GM12878 (cell line): ENCODE measurements around the gene SPINK9. TPM values are rescaled to one million over a fixed set of nuclear protein-coding genes. Genes with fewer than 3 reads are reported as not detected.
A peak's percentile ranks its signal among the peaks of the same experiment; 100 is the strongest.

Experiments used
- EZH2 ChIP-seq: IDR thresholded peaks from 2 replicates; pipeline ENCODE4 v1.6.1; 2012; ENCODE audit warnings: low read depth, mild to moderate bottlenecking, control low read depth, inconsistent platforms, low read length, borderline replicate concordance; ENCODE audit not compliant: control insufficient read depth
- HCFC1 ChIP-seq: fragments of 150-350 bp; IDR thresholded peaks from 2 replicates; pipeline ENCODE4 v1.6.1; 2014; ENCODE audit warnings: low read length
- HDGF ChIP-seq: fragments of 450-650 bp; IDR thresholded peaks from 2 replicates; pipeline ENCODE4 v1.6.1; 2016; ENCODE audit warnings: antibody characterized with exemption
- IKZF2 ChIP-seq, 2 experiments: fragments of 450-650 bp; IDR thresholded peaks; 2 replicates each; pipeline ENCODE4 v1.6.1; 2017; ENCODE audit warnings: mild to moderate bottlenecking in 2 of 2, moderate library complexity in 2 of 2
- KLF5 ChIP-seq: fragments of 450-650 bp; IDR thresholded peaks from 2 replicates; pipeline ENCODE4 v1.6.1; 2014; ENCODE audit warnings: mild to moderate bottlenecking; ENCODE audit not compliant: partially characterized antibody
- MYB ChIP-seq: fragments of 150-350 bp; IDR thresholded peaks from 2 replicates; pipeline ENCODE4 v1.6.1; 2014; ENCODE audit warnings: mild to moderate bottlenecking, low read depth, low read length, borderline replicate concordance
- NFYB ChIP-seq: IDR thresholded peaks from 2 replicates; pipeline ENCODE4 v1.6.1; 2011; ENCODE audit warnings: low read depth, mild to moderate bottlenecking, low read length, improper control_type of control experiment, moderate library complexity; ENCODE audit not compliant: insufficient read depth
- PAX5 ChIP-seq: IDR thresholded peaks from 2 replicates; pipeline ENCODE4 v1.6.1; 2011; ENCODE audit warnings: low read depth, low read length, borderline replicate concordance
- POLR2A ChIP-seq: IDR thresholded peaks from 2 replicates; pipeline ENCODE4 v1.6.1; 2011; ENCODE audit warnings: low read depth, mild to moderate bottlenecking, low read length
- POLR2AphosphoS5 ChIP-seq: IDR thresholded peaks from 2 replicates; pipeline ENCODE4 v1.6.1; 2011; ENCODE audit warnings: mild to moderate bottlenecking, low read length, inconsistent platforms
- RFX5 ChIP-seq: IDR thresholded peaks from 2 replicates; pipeline ENCODE4 v1.6.1; 2011; ENCODE audit warnings: low read depth, low read length, improper control_type of control experiment
- TARDBP ChIP-seq: IDR thresholded peaks from 2 replicates; pipeline ENCODE4 v1.6.1; 2016; ENCODE audit warnings: borderline replicate concordance
- ZNF207 ChIP-seq: fragments of 450-650 bp; IDR thresholded peaks from 2 replicates; pipeline ENCODE4 v1.6.1; 2014; ENCODE audit warnings: antibody characterized with exemption, mild to moderate bottlenecking, borderline replicate concordance
- polyA plus RNA-seq, 11 experiments: library from polyadenylated mRNA; depleted of rRNA in 4 of 11; unstranded in 6 of 11; stranded (reverse) in 5 of 11; fragments of >200 nt; fragmentation: Nextera tagmentation in 4 of 11; fragmentation: Illumina TruSeq in 1 of 11; extraction: Ambion mirVana in 4 of 11; extraction: Trizol in 1 of 11; gene quantifications; 1 replicate in 1 of 11; 2 replicates in 10 of 11; pipeline versions ENCODE4 v1.2.1 to v1.2.3, GENCODE V29; 2011 to 2016; ENCODE audit warnings: inconsistent platforms in 2 of 11, missing spikeins in 2 of 11, low read depth in 1 of 11
- total RNA-seq, 4 experiments: library from RNA; depleted of rRNA in 3 of 4; stranded (reverse); fragments of >200 nt in 3 of 4; fragmentation: Illumina TruSeq in 1 of 4; extraction: Trizol in 1 of 4; gene quantifications; 2 replicates each; pipeline versions ENCODE4 v1.2.1 to v1.2.3, GENCODE V29; 2013 to 2021
- TF ChIP-seq, protein P1 (sequence below): fragments of 450-650 bp; IDR thresholded peaks from 2 replicates; pipeline ENCODE4 v1.6.1; 2017; ENCODE audit warnings: mild to moderate bottlenecking, moderate library complexity
- TF ChIP-seq, protein P2 (sequence below): fragments of 450-650 bp; IDR thresholded peaks from 2 replicates; pipeline ENCODE4 v1.6.1; 2017; ENCODE audit warnings: mild to moderate bottlenecking
- TF ChIP-seq, protein P3 (sequence below): fragments of 450-650 bp; conservative IDR thresholded peaks from 2 replicates; pipeline ENCODE4 v1.6.1; 2017; ENCODE audit warnings: mild to moderate bottlenecking, moderate library complexity
- TF ChIP-seq, protein P4 (sequence below): fragments of 450-650 bp; IDR thresholded peaks from 2 replicates; pipeline ENCODE4 v1.6.1; 2018; ENCODE audit warnings: borderline replicate concordance, mild to moderate bottlenecking; ENCODE audit not compliant: partially characterized antibody
- TF ChIP-seq, protein P5 (sequence below): IDR thresholded peaks from 2 replicates; pipeline ENCODE4 v1.6.1; 2011; ENCODE audit warnings: low read depth, low read length, improper control_type of control experiment, borderline replicate concordance

The SPINK9 gene
- total and polyA plus RNA-seq, 10 of the 15 experiments (the other 5 are each of a cell fraction or from before 2014, with no cell fraction given) = not detected

DNA sequence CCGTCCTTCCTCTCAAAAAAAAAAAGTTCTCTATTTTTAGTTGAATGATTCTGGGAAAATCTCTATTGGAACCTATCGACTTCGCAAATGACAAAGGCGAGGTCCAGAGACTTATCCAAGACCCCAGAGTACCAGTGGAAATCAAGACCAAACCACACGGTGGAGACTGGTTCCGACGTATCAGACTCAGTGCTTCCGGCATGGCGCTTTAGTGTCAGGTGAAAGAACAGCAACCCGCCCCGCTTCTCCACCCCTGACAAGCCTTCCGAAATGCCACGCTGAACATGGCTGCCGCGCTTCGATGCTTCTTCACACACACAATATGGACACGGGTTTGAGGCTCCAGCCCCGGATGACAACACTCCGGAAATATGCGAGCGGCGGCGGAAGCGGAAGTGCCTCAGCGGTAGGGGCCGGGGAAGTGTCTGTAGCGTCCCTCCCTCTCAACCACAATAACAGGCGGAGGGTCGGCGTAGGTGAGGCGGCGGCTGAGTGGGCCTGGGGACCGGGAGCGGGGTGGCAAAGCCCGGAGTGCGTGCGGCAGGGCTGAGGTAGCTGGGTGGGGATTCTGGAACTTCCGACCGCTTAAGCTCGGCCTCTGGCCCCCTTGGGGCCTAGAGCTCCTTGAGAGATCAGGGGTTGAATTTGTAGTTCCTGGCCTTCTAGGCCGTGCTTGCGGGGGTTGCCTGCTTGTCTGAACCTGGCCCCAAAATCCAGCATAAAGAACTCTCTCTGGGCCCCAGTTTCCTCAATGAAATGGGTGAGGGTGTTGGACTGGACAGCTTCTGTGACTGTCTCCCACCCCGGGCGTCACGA is 48.4 kb downstream of the SPINK9 start, which contains the start of gene FBXO38 (continued):
- TF ChIP-seq, protein P1, sequence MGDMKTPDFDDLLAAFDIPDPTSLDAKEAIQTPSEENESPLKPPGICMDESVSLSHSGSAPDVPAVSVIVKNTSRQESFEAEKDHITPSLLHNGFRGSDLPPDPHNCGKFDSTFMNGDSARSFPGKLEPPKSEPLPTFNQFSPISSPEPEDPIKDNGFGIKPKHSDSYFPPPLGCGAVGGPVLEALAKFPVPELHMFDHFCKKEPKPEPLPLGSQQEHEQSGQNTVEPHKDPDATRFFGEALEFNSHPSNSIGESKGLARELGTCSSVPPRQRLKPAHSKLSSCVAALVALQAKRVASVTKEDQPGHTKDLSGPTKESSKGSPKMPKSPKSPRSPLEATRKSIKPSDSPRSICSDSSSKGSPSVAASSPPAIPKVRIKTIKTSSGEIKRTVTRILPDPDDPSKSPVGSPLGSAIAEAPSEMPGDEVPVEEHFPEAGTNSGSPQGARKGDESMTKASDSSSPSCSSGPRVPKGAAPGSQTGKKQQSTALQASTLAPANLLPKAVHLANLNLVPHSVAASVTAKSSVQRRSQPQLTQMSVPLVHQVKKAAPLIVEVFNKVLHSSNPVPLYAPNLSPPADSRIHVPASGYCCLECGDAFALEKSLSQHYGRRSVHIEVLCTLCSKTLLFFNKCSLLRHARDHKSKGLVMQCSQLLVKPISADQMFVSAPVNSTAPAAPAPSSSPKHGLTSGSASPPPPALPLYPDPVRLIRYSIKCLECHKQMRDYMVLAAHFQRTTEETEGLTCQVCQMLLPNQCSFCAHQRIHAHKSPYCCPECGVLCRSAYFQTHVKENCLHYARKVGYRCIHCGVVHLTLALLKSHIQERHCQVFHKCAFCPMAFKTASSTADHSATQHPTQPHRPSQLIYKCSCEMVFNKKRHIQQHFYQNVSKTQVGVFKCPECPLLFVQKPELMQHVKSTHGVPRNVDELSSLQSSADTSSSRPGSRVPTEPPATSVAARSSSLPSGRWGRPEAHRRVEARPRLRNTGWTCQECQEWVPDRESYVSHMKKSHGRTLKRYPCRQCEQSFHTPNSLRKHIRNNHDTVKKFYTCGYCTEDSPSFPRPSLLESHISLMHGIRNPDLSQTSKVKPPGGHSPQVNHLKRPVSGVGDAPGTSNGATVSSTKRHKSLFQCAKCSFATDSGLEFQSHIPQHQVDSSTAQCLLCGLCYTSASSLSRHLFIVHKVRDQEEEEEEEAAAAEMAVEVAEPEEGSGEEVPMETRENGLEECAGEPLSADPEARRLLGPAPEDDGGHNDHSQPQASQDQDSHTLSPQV = peak; percentile 100
- TF ChIP-seq, protein P2, sequence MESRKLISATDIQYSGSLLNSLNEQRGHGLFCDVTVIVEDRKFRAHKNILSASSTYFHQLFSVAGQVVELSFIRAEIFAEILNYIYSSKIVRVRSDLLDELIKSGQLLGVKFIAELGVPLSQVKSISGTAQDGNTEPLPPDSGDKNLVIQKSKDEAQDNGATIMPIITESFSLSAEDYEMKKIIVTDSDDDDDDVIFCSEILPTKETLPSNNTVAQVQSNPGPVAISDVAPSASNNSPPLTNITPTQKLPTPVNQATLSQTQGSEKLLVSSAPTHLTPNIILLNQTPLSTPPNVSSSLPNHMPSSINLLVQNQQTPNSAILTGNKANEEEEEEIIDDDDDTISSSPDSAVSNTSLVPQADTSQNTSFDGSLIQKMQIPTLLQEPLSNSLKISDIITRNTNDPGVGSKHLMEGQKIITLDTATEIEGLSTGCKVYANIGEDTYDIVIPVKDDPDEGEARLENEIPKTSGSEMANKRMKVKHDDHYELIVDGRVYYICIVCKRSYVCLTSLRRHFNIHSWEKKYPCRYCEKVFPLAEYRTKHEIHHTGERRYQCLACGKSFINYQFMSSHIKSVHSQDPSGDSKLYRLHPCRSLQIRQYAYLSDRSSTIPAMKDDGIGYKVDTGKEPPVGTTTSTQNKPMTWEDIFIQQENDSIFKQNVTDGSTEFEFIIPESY = no peak
- TF ChIP-seq POLR2AphosphoS5 (peak; percentile 94), EZH2 (no peak), PAX5 (no peak), TARDBP (peak; percentile 77; the same call in 1 of the 2 replicates), HDGF (0 out of 2 replicates have a peak, but pooled peaks have one; percentile 77), ZNF207 (peak; percentile 48; the same call in 1 of the 2 replicates), IKZF2 (IDR thresholded peaks at IDR 0.05) (no peak), NFYB (no peak), RFX5 (peak; percentile 11; the same call in 1 of the 2 replicates), HCFC1 (peak; percentile 96), KLF5 (peak; percentile 21), POLR2A (peak; percentile 94), MYB (no peak)
- TF ChIP-seq, protein P3, sequence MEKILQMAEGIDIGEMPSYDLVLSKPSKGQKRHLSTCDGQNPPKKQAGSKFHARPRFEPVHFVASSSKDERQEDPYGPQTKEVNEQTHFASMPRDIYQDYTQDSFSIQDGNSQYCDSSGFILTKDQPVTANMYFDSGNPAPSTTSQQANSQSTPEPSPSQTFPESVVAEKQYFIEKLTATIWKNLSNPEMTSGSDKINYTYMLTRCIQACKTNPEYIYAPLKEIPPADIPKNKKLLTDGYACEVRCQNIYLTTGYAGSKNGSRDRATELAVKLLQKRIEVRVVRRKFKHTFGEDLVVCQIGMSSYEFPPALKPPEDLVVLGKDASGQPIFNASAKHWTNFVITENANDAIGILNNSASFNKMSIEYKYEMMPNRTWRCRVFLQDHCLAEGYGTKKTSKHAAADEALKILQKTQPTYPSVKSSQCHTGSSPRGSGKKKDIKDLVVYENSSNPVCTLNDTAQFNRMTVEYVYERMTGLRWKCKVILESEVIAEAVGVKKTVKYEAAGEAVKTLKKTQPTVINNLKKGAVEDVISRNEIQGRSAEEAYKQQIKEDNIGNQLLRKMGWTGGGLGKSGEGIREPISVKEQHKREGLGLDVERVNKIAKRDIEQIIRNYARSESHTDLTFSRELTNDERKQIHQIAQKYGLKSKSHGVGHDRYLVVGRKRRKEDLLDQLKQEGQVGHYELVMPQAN = peak; percentile 68
- TF ChIP-seq, protein P4, sequence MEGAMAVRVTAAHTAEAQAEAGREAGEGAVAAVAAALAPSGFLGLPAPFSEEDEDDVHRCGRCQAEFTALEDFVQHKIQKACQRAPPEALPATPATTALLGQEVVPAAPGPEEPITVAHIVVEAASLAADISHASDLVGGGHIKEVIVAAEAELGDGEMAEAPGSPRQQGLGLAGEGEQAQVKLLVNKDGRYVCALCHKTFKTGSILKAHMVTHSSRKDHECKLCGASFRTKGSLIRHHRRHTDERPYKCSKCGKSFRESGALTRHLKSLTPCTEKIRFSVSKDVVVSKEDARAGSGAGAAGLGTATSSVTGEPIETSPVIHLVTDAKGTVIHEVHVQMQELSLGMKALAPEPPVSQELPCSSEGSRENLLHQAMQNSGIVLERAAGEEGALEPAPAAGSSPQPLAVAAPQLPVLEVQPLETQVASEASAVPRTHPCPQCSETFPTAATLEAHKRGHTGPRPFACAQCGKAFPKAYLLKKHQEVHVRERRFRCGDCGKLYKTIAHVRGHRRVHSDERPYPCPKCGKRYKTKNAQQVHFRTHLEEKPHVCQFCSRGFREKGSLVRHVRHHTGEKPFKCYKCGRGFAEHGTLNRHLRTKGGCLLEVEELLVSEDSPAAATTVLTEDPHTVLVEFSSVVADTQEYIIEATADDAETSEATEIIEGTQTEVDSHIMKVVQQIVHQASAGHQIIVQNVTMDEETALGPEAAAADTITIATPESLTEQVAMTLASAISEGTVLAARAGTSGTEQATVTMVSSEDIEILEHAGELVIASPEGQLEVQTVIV = peak; percentile 84
- TF ChIP-seq, protein P5, sequence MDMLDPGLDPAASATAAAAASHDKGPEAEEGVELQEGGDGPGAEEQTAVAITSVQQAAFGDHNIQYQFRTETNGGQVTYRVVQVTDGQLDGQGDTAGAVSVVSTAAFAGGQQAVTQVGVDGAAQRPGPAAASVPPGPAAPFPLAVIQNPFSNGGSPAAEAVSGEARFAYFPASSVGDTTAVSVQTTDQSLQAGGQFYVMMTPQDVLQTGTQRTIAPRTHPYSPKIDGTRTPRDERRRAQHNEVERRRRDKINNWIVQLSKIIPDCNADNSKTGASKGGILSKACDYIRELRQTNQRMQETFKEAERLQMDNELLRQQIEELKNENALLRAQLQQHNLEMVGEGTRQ = no peak; the same call in 1 of the 2 replicates
